Islet of Langerhans (tissue), 1 donor: ENCODE data around the gene NPY2R.

Source experiments
- FAIRE-seq: peaks from one replicate; lab custom pipeline; 2011; peaks lifted over from hg19 to GRCh38; lab: Jason Lieb, UNC

The NPY2R gene

GRCh38 chr4:155249016-155249566 lies 40.7 kb downstream of the NPY2R start:
- peak; percentile 84 for FAIRE-seq

- no peak for FAIRE-seq
Observed at GRCh38 chr4:155252327-155252726, 43.9 kb downstream of the NPY2R start.

GRCh38 chr4:155263480-155263879 lies 55.0 kb downstream of the NPY2R start:
- no peak for FAIRE-seq

GRCh38 chr4:155265113-155265512 lies 56.7 kb downstream of the NPY2R start:
- no peak for FAIRE-seq
